ENCODE data around the gene MYH2.

MYH2 gene

DNA sequence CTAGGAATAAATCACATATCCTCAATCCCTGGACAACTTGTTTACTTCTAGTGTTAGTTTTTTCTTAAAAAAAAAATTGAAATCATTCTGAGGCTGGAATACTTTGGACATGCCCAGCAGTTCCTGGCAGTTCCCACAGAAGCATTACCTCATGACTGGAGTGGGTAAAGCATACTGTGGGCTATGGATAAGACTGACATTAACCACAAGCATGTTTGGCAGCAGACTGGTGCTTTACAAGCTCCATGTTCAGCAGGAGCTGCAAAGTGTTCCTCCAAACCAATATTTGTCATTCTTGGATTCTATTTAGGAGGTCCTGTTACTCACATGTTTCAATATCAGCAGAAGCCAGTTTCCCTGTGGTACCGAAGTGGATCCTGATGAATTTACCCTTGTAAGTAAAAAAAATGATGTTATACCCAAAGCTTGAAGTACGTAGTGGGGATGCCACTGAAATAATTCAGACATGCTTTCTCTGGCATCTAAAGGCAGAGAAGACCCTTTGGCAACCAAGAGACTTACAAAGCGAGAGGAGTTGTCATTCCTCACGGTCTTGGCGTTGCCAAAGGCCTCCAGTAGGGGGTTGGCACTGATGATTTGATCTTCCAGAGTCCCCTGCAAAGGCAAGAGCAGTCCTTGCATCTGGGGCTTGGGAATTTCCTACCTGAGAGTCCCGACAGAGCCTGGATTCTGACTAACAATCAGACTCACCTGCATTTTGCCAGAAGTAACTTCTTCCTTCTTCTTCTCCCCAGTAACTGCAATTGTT, 36.0 kb downstream of the MYH2 start:
- DNase-seq, result no peak

DNA sequence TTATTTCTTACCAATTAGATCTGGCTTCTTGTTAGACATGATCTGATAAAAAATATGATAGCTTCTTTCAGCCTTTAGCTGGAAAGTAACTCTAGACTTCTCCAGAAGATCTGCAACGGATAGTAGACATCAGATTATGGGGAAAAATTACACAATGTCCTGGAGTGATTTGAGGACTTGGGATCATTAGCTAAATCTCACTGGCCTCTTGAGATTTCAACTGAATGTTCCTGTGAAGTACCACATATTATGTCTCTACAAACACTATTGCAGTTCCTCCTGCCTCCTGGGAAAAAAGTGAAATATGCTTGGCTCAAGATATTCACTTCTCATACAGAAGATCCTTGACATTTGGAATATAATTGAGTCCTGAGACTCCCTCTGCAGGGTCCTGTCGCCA, 36.6 kb downstream of the MYH2 start:
- DNase-seq, result no peak

DNA sequence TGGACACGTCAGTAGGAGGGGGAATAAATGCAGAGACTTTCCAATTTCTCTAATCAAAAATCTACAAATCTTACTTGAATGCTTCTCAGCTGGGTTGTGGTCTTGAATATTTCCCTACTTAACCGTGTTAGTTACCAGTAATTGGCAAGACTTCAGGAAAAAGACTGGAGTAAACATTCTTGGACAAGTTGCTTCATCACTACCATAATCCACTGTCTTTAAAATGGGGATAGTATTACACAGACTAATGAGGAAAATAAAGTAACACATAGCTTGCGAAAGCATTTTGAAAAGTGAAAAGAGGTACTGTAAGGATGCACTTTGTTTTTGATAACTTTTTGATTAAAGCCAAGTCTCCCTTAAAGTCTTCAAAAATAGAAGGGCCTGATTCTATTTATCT, 49.5 kb downstream of the MYH2 start:
- no peak for DNase-seq

DNA sequence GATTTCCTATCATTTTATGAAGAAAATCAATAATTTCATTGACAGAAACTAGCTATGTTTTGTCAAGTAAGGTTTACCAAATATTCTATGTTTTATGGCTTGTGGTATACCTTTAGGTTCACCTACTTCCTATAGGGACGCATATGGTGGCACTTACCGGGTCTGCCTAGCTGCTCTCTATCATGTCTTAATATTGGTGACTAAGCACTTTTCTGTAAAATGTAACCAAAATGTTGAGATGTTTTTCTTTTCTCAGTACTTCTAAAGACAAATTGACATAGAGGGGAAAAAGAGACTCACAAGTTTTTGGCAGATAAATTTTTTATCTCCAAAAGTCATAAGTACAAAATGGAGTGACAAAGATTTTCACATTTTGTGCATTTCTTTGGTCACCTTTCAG, 57.5 kb downstream of the MYH2 start:
- DNase-seq, result no peak

DNA sequence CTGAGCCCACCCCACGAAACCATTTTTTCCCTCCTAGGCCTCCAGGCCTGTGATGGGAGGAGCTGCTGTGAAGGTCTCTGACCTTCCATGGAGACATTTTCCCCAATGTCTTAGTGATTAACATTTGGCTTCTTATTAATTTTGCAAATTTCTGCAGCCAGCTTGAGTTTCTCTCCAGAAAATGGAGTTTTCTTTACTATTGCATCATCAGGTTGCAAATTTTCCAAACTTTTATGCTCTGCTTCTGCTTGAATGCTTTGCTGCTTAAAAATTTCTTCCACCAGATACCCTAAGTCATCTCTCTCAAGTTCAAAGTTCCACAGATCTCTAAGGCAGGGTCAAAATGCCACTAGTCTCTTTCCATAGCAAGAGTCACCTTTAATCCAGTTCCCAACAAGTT, 67.2 kb downstream of the MYH2 start:
- DNase-seq, result no peak

DNA sequence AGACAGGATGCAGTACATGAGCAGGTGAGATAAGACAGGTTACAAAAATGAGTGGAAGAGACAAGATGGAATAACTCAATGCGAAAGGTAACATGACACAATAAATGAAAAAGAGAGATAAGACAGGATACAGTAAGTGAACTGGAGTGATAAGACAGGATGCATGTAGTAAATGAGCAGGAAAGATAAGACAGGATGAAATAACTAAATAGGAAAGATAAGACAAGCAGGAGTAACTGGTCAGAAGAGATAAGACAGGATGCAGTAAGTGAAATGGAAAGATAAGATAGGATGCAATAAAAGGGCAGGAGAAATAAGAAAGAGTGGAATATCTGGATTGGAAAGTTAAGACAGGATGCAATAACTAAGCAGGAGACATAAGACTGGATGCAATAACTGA, 71.8 kb downstream of the MYH2 start:
- no peak for DNase-seq

DNA sequence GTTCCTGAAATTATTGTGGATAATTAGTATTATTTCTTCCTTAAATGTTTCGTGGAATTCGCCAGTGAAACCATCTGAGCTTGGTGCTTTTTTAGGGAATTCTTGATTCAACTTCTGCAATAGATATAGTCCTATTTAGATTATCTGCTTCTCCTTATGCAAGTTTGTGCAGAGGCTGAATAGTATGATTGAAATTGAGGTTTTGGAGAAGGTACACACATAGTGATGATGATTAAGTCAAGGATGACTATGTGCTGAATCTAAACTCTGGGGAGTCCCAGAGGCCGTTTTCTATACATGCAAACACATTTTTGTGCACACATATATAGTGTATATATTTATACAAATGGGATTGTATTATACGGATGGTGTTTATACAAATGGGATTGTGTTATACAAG, 74.9 kb downstream of the MYH2 start:
- DNase-seq, result no peak

DNA sequence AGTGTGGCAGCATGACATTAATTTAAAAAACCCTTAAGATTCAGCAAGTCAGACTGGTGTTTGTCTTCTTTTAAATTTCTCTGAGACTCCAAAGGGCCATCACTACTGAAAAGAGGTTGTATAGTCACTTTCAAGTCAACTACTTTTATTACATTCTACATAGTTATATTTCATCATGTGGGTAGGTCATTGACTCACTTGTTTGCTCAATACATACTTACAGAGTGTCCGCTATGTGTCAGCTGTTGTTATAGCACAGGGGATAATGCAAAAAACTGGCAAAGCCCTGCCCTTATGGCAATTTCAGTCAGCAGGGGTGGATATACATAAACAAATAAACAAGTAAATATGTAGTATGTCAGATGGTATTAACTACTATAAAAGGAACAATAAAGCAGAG, 77.6 kb downstream of the MYH2 start:
- no peak for DNase-seq

Measured in NCI-H2029 treated with DMSO at 0.1 percent for 48 hours (cell line).